ENCODE measurements around the gene EOMES.

GRCh38 chr3:27717200-27717852 lies 4.8 kb downstream of the EOMES start:
- no peak for TF ChIP-seq CTCF (IDR thresholded peaks at IDR 0.05)
- no peak for TF ChIP-seq POLR2A (IDR thresholded peaks at IDR 0.05; ENCODE audit: low read depth)
- TF ChIP-seq EP300 (IDR thresholded peaks at IDR 0.05) = no peak
- TF ChIP-seq POLR2AphosphoS5 (IDR thresholded peaks at IDR 0.05) = no peak

Measured in esophagus muscularis mucosa (tissue), 4 donors.